ENCODE measurements around the gene LBR.

DNA sequence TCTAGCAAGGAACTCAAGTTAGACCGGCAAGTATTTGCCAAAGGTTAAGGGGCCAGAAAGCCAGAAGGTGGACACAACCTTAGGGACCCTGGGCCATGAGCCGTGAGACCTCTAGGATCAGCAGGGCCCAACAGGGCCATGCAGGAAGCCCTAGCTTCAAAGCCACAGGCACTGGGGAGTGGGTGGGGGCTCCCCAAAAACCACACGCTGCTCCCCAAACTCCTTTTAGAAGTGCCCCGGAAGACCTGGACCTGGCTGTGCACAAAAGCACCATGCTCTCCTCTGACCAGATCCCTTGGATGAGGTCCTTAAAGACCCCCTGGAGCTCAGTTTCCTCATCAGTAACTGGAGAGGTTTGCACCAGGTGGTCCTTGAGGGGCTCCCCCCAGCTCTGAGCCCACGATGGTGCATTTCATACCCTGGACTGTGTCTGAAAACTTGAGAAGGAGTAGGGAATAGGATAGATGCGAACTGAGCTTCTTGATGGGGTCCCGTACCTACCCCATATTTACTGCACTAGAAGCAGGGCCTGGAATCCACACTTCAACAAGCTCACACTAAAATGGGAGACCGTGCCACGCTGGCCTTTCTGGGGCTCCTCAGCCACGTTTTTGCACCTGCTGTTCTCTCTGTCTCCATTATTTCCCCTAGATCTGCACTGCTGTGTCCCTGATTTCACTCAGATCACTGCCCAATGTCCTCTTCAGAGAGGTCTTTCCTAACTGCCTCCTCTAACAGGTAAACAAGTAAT is 40.6 kb upstream of the LBR start:
- TF ChIP-seq, protein P1, sequence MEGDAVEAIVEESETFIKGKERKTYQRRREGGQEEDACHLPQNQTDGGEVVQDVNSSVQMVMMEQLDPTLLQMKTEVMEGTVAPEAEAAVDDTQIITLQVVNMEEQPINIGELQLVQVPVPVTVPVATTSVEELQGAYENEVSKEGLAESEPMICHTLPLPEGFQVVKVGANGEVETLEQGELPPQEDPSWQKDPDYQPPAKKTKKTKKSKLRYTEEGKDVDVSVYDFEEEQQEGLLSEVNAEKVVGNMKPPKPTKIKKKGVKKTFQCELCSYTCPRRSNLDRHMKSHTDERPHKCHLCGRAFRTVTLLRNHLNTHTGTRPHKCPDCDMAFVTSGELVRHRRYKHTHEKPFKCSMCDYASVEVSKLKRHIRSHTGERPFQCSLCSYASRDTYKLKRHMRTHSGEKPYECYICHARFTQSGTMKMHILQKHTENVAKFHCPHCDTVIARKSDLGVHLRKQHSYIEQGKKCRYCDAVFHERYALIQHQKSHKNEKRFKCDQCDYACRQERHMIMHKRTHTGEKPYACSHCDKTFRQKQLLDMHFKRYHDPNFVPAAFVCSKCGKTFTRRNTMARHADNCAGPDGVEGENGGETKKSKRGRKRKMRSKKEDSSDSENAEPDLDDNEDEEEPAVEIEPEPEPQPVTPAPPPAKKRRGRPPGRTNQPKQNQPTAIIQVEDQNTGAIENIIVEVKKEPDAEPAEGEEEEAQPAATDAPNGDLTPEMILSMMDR (IDR thresholded peaks at IDR 0.05; ENCODE audit: borderline replicate concordance, extremely low read depth, low read length, poor library complexity, severe bottlenecking): no peak
- no peak for TF ChIP-seq EZH2 (IDR thresholded peaks at IDR 0.05; ENCODE audit: borderline replicate concordance, low read depth, low read length, severe bottlenecking)
